Measurements from ENCODE around the gene LIF. TPM values are rescaled to one million over a fixed set of nuclear protein-coding genes. Genes with fewer than 3 reads are reported as not detected.
"Not testable (repeated sequence)": the region's sequence is repeated elsewhere in the genome, so short reads cannot be mapped to it uniquely, and the experiment has no call there.

Gene LIF
- total RNA-seq, 1 experiment from 2014 or later = not detected

DNA sequence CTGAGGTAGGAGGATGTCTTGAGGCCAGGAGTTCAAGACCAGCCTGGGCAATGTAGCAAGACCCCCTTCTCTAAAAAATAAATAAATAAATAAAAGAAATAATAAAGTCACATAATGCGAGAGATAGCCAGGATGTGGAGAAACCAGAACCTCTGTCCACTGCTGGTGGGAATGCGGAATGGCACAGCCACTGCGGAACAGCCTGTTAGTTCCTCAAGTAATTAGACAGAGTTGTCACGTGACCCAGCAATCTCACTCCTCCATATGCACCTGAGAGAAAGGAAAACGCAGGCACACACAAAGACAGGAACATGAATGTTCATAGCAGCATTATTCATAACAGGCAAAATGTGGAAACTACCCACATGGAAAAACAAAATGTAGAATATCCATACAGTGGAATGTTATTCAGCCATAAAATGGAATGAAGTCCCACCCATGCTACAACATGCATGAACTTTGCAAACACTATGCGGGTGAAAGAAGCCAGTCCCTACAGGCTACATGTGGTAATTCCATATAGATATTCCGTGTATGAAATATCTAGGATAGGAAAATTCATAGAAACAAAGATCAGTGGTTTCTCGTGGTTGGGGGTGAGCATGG lies 27.4 kb downstream of the LIF start:
- H2AFZ ChIP-seq (ENCODE audit: low read length) = no peak overlapping the region
- no peaks in the 10 kb centered on the region for H3K9me3 ChIP-seq (ENCODE audit: low read length)
- no peaks in the 10 kb centered on the region for H3K27me3 ChIP-seq (ENCODE audit: low read length)
- H3K9me2 ChIP-seq (replicated peaks; ENCODE audit: insufficient read depth, low read length) = no peaks in the 10 kb centered on the region
- no peak overlapping the region for H3K4me2 ChIP-seq (ENCODE audit: low read depth, low read length, poor library complexity, severe bottlenecking)
- no peak overlapping the region for H3K4me3 ChIP-seq (ENCODE audit: low read length)
- H3K4me1 ChIP-seq (ENCODE audit: low read length) = no peaks in the 10 kb centered on the region
- H3K36me3 ChIP-seq (ENCODE audit: insufficient read depth, low read length) = no peaks in the 10 kb centered on the region
- no peak overlapping the region for H3K9ac ChIP-seq (ENCODE audit: low read length)
- no peak overlapping the region for H3K27ac ChIP-seq (ENCODE audit: low read length)
- no peak for DNase-seq
- no peaks in the 10 kb centered on the region for H4K20me1 ChIP-seq (ENCODE audit: insufficient read depth, low read depth, low read length)
- H3K79me2 ChIP-seq (ENCODE audit: low read length) = no peaks in the 10 kb centered on the region

DNA sequence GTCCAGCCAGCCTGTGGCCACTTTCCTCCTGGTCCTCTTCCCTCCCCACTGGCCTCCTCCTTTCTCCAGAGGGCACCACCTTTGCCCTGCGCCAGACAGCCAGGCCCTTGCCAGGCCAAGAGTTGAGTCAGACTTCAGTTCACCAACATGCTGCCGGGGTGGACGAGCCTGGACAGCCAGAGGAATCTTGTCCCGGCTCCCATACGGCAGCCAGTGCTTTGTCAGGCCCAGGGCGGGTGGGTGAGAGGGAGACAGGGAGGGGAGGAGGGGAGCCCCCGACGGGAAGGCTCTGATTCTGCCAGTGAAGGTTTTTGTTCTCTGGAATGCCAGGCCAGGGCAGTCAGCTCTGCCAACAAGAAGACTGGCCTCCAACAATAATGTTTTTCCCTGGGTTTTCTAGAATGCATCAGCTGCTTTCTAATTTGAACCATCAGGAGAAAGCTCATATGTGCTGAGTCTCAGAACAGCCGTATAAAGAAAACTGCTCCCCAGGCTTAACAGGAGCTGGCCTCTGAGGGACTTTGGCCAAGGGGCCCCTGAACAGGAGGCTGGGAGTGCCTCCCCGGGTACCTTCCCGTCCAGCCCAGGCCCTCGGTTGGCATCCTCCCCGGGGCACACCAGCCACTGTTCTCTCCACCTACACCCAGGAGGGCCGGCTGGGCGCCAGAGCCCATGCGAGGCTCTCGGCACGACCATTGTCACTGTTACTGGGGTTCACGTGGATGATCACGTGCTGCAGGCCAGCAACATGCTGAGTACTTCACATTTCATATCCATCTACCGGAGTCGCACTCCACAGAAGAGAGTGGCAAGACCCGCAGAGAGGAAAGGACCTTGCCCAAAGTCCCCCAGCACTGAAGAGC lies 28.6 kb downstream of the LIF start:
- H2AFZ ChIP-seq (ENCODE audit: low read length) = no peak overlapping the region
- no peaks in the 10 kb centered on the region for H4K20me1 ChIP-seq (ENCODE audit: insufficient read depth, low read depth, low read length)
- no peak overlapping the region for H3K4me2 ChIP-seq (ENCODE audit: low read depth, low read length, poor library complexity, severe bottlenecking)
- H3K36me3 ChIP-seq (ENCODE audit: insufficient read depth, low read length) = no peaks in the 10 kb centered on the region
- H3K9me2 ChIP-seq (replicated peaks; ENCODE audit: insufficient read depth, low read length) = no peaks in the 10 kb centered on the region
- no peaks in the 10 kb centered on the region for H3K27me3 ChIP-seq (ENCODE audit: low read length)
- no peaks in the 10 kb centered on the region for H3K9me3 ChIP-seq (ENCODE audit: low read length)
- no peak overlapping the region for H3K9ac ChIP-seq (ENCODE audit: low read length)
- H3K79me2 ChIP-seq (ENCODE audit: low read length) = no peaks in the 10 kb centered on the region
- DNase-seq = no peak
- no peak overlapping the region for H3K4me3 ChIP-seq (ENCODE audit: low read length)
- H3K4me1 ChIP-seq (ENCODE audit: low read length) = no peaks in the 10 kb centered on the region
- no peak overlapping the region for H3K27ac ChIP-seq (ENCODE audit: low read length)

DNA sequence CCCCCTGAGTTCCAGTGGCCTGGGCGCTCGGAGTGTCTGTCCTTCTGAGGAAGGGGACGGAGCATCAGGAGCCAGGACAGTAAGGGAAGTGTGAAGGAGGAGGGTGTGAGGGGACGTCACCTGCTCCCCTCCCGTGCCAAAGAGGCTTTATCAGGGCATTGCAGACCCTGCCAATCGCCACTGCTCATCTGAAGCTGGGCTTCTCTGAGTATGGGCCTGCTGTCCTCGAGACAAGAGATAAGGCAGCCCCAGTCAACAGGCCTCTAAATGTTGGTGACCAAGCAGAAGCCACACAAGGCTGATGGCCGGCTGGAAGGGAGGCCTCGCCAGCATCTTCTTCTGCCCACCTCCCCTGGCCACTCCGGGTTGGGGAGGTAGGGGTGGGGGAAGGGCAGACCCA lies 29.8 kb downstream of the LIF start:
- H3K9me3 ChIP-seq (ENCODE audit: low read length) = no peaks in the 10 kb centered on the region
- H3K79me2 ChIP-seq (ENCODE audit: low read length) = no peaks in the 10 kb centered on the region
- H3K9ac ChIP-seq (ENCODE audit: low read length) = no peak overlapping the region
- no peaks in the 10 kb centered on the region for H4K20me1 ChIP-seq (ENCODE audit: insufficient read depth, low read depth, low read length)
- H3K4me2 ChIP-seq (ENCODE audit: low read depth, low read length, poor library complexity, severe bottlenecking) = no peak overlapping the region
- H3K4me3 ChIP-seq (ENCODE audit: low read length) = no peak overlapping the region
- no peak overlapping the region for H3K27ac ChIP-seq (ENCODE audit: low read length)
- H3K4me1 ChIP-seq (ENCODE audit: low read length) = no peaks in the 10 kb centered on the region
- H3K27me3 ChIP-seq (ENCODE audit: low read length) = no peaks in the 10 kb centered on the region
- no peaks in the 10 kb centered on the region for H3K9me2 ChIP-seq (replicated peaks; ENCODE audit: insufficient read depth, low read length)
- H2AFZ ChIP-seq (ENCODE audit: low read length) = no peak overlapping the region
- H3K36me3 ChIP-seq (ENCODE audit: insufficient read depth, low read length) = no peaks in the 10 kb centered on the region
- DNase-seq = no peak

DNA sequence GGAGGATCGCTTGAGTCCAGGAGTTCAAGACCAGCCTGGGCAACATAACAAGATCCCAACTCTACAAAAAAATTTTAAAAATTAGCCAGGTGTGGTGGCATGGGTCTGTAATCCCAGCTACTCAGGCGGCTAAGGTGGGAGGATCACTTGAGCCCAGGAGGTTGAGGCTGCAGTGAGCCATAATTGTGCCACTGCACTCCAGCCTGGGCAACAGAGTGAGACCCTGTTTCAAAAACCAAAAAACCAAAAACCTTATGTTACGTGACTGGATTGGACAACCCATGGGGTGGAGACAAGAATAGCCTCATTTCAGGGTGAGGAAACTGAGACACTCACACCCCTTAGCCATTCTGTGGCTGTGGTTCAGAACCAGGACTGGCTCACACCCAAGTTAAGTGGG lies 30.3 kb downstream of the LIF start:
- not testable (repeated sequence) for H3K9ac ChIP-seq (ENCODE audit: low read length); H2AFZ ChIP-seq (ENCODE audit: low read length); H3K9me2 ChIP-seq (replicated peaks; ENCODE audit: insufficient read depth, low read length); H3K79me2 ChIP-seq (ENCODE audit: low read length); DNase-seq; H3K4me3 ChIP-seq (ENCODE audit: low read length); H3K9me3 ChIP-seq (ENCODE audit: low read length); H3K36me3 ChIP-seq (ENCODE audit: insufficient read depth, low read length); H3K27ac ChIP-seq (ENCODE audit: low read length); H3K4me2 ChIP-seq (ENCODE audit: low read depth, low read length, poor library complexity, severe bottlenecking); H3K27me3 ChIP-seq (ENCODE audit: low read length); H4K20me1 ChIP-seq (ENCODE audit: insufficient read depth, low read depth, low read length); H3K4me1 ChIP-seq (ENCODE audit: low read length)

DNA sequence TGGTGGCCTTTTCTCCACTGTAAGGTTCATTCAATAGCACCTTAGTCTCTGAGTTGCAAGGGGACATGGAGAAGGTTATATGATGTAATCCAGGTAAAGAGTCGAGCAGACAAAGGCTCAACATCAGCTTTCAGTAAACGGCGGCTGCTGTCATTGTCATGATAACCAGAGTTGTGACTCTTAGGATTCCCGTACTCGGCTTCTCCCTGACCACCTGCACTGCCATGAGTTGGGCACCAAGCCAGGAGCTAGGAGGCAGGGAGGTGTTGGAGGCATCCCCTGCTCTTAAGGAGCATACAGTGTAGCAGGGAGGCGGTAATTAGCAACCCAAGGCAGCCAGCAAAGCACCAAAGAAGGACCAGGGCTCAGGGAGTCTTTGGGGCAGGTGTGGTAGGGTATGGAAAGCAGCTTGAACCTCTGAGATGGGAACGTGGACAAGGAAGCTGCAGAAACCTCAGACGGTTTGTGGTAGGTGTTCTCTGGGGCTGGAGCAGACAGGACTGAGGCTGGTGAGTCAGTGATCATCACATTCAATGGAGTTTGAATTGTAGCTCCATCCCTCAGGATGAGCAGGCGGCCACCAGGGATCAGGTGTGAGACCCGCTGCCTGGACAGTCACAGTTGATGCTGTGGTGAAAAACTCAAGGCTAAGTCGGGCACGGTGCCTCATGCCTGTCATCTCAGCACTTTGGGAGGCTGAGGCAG lies 31.7 kb downstream of the LIF start:
- no peaks in the 10 kb centered on the region for H3K4me1 ChIP-seq (ENCODE audit: low read length)
- no peak overlapping the region for H3K4me2 ChIP-seq (ENCODE audit: low read depth, low read length, poor library complexity, severe bottlenecking)
- H3K79me2 ChIP-seq (ENCODE audit: low read length) = no peaks in the 10 kb centered on the region
- H3K36me3 ChIP-seq (ENCODE audit: insufficient read depth, low read length) = no peaks in the 10 kb centered on the region
- no peak overlapping the region for H3K9ac ChIP-seq (ENCODE audit: low read length)
- no peak overlapping the region for H3K27ac ChIP-seq (ENCODE audit: low read length)
- H4K20me1 ChIP-seq (ENCODE audit: insufficient read depth, low read depth, low read length) = no peaks in the 10 kb centered on the region
- H3K27me3 ChIP-seq (ENCODE audit: low read length) = no peaks in the 10 kb centered on the region
- H3K9me2 ChIP-seq (replicated peaks; ENCODE audit: insufficient read depth, low read length) = no peaks in the 10 kb centered on the region
- no peak overlapping the region for H3K4me3 ChIP-seq (ENCODE audit: low read length)
- no peaks in the 10 kb centered on the region for H3K9me3 ChIP-seq (ENCODE audit: low read length)
- DNase-seq = no peak
- no peak overlapping the region for H2AFZ ChIP-seq (ENCODE audit: low read length)

DNA sequence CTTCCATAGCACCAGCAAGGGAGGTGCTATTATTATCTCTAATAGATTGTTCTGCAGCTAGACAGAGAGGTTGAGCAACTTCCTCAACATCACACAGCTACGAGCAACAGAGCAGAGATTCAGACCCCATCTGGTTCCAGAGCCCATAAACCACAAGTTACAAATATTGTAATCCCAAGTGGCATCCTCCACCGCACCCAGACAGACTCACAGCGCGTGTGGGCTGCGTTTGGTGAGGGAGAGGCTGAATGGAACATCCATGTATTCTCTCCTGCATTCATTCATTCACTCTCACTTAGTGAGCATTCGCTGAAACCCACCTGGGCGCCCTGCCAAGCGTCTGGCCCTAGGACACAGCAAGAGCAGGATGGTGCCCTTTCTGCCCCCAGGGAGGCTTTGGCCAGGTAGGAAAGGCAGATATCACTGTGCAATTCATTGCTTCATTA lies 33.5 kb downstream of the LIF start:
- H3K9ac ChIP-seq (ENCODE audit: low read length) = no peak overlapping the region
- no peaks in the 10 kb centered on the region for H4K20me1 ChIP-seq (ENCODE audit: insufficient read depth, low read depth, low read length)
- no peaks in the 10 kb centered on the region for H3K79me2 ChIP-seq (ENCODE audit: low read length)
- H3K4me3 ChIP-seq (ENCODE audit: low read length) = no peak overlapping the region
- H3K36me3 ChIP-seq (ENCODE audit: insufficient read depth, low read length) = no peaks in the 10 kb centered on the region
- no peaks in the 10 kb centered on the region for H3K9me3 ChIP-seq (ENCODE audit: low read length)
- DNase-seq = no peak
- H3K4me1 ChIP-seq (ENCODE audit: low read length) = no peaks in the 10 kb centered on the region
- H2AFZ ChIP-seq (ENCODE audit: low read length) = no peak overlapping the region
- no peak overlapping the region for H3K4me2 ChIP-seq (ENCODE audit: low read depth, low read length, poor library complexity, severe bottlenecking)
- no peak overlapping the region for H3K27ac ChIP-seq (ENCODE audit: low read length)
- no peaks in the 10 kb centered on the region for H3K27me3 ChIP-seq (ENCODE audit: low read length)
- H3K9me2 ChIP-seq (replicated peaks; ENCODE audit: insufficient read depth, low read length) = no peaks in the 10 kb centered on the region

DNA sequence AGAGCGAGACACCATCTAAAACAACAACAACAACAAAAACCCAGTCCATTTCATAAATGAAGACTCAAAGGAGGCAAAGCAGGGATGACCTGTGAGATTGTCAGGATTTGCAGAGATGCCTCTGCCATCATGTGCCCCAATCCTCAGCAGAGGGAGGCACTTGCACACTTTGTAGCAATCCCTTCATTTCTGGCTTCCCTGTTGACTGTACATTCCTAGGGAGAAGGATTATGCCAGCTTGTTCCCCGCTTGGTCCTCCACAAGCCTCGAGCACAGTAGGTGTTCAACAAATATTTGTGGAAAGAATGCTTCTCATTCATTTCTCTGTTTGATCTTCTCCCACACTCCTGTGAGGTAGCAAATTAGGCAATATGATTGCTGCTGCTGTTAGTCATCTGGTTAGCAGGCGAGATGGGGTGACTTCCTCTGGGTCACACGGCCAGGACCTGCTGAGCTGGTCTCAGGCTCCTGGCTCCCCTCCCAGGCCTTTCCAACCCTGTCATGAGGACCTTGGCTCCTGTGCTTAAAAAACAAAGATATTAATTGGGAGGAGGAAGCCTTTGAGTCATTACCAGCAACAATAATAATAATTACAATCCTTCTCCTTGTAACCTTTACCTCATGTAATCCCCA lies 34.1 kb downstream of the LIF start:
- Histone ChIP-seq H3K9me3 (ENCODE audit: low read length) (no peaks in the 10 kb centered on the region), H4K20me1 (ENCODE audit: insufficient read depth, low read depth, low read length) (no peaks in the 10 kb centered on the region), H3K27ac (ENCODE audit: low read length) (no peak overlapping the region), H3K36me3 (ENCODE audit: insufficient read depth, low read length) (no peaks in the 10 kb centered on the region), H3K4me3 (ENCODE audit: low read length) (no peak overlapping the region), H3K9ac (ENCODE audit: low read length) (no peak overlapping the region), H3K9me2 (replicated peaks; ENCODE audit: insufficient read depth, low read length) (no peaks in the 10 kb centered on the region), H3K4me2 (ENCODE audit: low read depth, low read length, poor library complexity, severe bottlenecking) (no peak overlapping the region), H3K79me2 (ENCODE audit: low read length) (no peaks in the 10 kb centered on the region), H3K4me1 (ENCODE audit: low read length) (no peaks in the 10 kb centered on the region), H2AFZ (ENCODE audit: low read length) (no peak overlapping the region), H3K27me3 (ENCODE audit: low read length) (no peaks in the 10 kb centered on the region)
- no peak for DNase-seq

Measured in Karpas-422 (cell line).